DMS114 treated with DMSO at 0.1 percent for 48 hours (cell line): ENCODE data around the gene DGCR6L.
"Not testable (repeated sequence)": the region's sequence is repeated elsewhere in the genome, so short reads cannot be mapped to it uniquely, and the experiment has no call there.

Experiments used
- DNase-seq: peaks from one replicate; lab custom pipeline; 2025; ENCODE audit not compliant: unreplicated experiment; lab: John Stamatoyannopoulos, UW

DGCR6L gene

DNA sequence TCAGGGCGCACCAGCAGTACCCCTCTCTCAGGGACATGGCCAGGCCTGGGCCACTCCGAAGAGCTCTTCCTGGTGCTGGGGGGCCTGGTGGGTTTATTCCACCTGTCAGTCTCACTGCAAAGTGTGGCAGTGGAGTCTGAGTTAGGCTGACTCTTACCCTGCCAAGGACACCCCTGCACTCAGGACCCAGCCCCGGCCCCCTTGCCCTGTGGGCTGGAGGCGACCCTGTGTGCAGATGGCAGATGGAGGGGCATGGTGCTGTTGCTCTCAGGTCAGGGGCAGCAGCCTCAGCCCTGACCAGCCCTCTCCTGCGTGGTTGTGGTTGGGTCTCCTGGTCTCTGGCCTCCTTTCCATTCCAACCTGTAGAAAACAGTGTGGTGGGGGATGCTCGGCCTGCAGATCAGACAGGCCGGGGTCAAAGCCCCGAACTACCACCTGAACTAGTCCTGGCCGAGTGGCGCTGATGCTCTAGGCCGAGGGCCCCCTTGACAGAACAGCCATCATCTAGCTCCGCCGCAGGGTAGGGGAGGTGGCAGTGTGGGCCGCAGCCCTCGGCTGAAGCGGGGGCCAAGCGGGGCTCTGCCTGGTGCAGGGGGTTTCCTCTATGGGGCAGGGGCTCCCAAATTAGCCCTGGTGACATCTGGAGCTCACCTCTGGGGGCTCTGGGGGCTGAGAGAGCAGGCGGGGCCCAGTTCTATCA lies 41.8 kb downstream of the DGCR6L start:
- not testable (repeated sequence) for DNase-seq

DNA sequence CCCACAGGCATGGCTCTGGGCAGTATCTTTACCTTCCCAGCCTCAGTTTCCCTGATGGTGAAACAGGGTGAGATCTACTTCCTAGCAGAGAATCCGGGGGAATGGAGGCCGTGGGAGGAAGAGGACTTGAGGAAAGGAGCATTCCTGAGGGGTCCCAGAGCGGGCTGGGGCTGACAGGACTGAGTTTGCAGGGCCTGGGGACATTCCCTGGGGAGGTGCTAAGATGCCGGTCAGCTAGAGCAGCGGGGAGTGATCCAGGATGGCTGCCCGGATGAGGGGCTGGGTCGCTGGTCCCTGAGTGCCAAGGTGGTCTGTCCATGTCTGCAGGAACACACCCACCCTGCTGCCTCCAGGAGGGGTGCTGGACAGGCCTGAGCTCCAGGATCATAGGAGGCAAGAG lies 43.4 kb downstream of the DGCR6L start:
- DNase-seq: no peak

GRCh38 chr22:20275836-20276235 lies 44.0 kb downstream of the DGCR6L start:
- DNase-seq: no peak

- not testable (repeated sequence) for DNase-seq
These were observed 44.5 kb downstream of the DGCR6L start for GRCh38 chr22:20275325-20275724.

- DNase-seq: not testable (repeated sequence)
These were observed 45.5 kb downstream of the DGCR6L start for GRCh38 chr22:20274374-20274773.

DNA sequence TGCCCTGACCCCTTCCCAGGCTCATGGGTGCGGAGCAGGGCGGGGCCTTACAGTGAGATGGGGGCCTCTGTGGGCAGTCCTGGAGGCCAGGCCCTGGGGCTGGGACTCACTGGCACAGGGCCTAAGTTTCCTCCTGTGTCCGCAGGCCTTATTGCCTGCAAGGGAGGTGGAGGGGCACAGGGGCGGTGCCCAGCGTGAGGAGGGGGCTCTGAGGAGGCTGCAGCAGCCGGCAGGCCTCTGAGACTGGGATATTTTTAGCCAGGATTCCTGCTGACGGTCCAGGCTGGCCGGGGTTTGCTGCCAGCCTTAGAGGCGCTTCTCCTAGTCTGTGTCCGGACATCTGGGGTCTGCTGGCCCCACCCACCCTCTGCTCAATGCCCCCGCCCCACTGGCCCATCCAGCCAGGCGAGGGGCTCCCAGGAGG lies 46.1 kb downstream of the DGCR6L start:
- no peak for DNase-seq

- DNase-seq: no peak
These were observed 47.2 kb downstream of the DGCR6L start for GRCh38 chr22:20272700-20273099.

DNA sequence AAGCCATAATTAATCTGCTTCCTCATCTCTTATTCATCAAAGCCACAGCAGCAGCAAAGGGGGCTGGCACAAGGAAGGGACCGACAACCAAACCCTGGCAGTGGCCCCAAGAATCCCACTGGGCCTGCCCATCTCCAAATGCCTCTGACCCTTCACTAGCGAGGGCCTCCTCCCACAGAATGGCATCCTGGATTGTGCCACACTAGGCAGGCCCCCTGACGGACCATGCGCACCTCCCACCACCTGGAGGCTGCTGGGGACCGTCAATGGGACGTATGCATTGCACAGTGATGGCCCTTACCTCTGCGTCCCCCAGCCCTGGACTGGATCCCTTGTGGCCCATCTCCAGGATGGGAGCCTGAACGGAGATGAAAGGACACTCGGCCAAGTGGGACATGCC lies 47.7 kb downstream of the DGCR6L start:
- no peak for DNase-seq

DNA sequence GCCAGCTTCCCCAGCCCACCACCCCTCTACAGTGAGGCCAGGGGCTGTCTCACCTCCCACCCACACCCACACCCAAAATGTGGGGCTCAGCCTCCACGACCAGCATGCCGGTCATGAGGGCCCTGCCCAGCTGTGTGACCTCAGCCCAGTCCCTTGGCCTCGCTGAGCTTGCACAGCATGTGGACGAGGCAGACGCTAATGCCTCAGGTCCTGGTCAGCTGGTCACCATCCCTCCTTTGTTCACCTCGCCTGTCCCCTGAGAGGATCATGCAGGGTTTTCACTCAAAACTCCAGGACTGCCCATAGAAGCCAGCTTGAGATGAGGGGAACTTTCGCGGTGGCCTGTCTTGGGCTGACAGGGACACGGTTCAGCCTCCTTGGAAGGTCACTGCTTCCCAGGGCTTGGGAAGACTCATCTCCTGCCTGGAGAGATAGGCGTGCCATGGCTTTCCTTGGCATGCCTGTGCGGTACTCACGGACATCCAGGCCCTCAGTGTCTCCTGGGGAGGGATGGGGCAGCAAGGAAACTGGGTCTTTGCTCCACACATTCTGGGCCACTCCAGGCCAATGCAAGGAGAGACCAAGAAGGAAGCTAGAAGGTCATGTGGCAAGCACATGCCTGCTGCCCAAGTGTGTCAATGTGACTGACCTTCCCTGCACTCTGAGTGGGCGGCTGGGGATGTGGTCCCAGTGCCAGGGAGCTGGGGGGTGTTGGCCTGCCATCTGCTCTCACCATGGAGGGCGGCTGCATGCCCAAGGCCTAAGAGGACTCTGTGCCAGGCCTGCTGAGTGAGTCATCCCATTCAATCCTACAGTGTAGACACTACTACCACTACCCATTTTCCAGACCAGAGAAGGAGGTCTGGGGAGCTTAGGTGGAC lies 48.5 kb downstream of the DGCR6L start:
- DNase-seq: no peak

DNA sequence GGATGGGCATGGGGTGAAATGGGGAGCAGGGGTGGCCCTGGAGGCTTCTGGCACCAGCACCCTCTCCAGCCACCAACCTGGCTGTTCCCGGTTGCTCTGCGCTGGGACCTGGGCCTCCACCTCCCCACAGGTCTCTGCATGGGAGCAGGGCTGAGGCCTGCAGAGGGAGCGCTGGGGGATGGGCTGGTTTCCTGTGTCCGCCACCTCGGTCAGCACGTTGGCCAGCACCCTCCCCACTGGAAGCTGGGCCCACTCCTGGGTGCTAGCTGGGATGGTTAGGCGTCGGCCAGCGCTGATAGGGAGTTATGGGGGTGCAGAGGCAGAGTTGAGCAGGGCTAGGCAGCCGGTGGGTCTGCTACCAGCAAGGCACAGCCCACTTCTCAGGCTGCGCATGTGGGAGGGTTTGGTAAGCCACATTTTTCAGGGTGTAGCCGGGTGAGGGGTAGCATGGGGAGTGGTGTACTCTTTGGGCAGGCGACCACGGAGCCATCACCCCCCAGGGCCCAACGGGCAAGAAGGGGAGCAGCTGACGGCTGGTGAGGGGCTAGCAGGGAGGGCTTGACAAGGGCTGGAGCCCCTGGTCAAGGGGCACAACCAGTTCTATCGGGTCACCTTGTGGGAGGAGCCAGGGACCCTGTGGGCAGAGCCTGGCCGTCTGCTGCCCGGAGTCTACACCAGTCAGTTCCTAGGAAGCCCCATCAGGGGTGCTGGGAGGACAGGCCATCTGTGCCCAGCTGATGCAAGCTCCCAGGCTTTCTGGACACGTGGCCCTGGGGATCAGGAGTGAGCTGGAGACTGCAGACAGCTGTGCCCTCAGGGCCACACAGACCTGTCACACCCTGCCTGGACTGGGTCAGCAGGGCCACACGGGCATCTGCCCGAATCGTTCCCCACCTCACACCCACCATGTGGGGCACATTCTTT lies 49.4 kb downstream of the DGCR6L start:
- DNase-seq: not testable (repeated sequence)

GRCh38 chr22:20269673-20270072 lies 50.2 kb downstream of the DGCR6L start:
- DNase-seq: not testable (repeated sequence)

DNA sequence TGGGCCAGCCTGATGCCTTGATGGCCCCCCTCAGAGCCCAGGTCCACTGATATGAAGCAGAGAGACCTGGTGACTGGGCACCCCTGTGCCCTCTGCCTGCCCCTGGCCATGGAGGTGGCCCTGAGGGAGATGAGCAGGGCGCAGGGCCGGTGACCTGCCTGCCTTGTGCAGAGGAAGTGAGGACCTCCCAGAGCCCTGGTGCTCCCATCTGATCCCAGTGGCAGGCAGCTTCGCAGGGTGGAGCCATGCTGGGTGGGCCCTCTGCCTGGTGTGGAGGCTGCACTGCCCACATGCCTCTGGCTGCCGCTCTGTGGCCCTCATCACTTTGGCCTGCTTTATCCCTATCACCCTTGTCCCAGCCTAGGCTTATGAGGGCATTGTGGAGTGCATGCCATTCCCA lies 50.7 kb downstream of the DGCR6L start:
- not testable (repeated sequence) for DNase-seq

DNA sequence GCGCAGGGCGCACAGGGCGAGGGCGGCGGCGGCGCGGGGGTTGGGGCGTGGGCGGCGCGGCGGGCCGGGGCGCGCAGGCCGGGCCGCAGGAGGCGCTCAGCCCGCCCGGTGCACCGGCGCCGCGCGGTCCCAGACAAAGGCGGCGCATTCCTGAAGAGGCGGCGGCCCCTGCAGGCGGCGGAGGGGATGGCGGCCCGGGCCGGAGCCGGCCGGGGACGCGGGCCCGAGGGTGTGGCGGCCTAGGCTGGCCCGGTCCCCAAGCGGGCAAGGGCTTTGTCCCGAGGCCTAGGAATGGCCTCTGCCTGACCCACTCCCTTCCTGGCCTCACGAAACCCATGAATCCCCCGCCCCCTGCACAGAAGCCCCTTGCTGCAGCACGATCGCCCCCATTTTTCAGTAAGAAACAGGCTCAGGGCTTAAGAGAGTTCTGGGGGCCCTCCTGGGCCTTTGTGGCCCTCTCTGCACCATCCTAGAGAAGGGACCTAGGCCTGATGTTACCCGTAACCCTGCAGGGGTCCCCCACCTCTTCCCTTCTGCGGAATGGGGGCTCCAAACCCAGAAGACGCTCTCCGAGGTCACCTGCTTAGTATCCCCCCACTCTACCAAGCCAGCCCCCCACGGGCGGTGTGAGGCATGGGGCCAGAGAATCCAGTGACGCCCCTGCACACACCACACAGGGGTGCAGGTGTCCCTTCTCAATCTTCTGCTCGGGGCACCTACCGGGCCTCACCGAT lies 51.4 kb downstream of the DGCR6L start, which contains the start of gene RTN4R:
TSS of gene RTN4R (minus strand) at position 40 of the 734 bp plus-strand sequence. CDS start 226 bp downstream, outside the sequence.
- DNase-seq: no peak

DNA sequence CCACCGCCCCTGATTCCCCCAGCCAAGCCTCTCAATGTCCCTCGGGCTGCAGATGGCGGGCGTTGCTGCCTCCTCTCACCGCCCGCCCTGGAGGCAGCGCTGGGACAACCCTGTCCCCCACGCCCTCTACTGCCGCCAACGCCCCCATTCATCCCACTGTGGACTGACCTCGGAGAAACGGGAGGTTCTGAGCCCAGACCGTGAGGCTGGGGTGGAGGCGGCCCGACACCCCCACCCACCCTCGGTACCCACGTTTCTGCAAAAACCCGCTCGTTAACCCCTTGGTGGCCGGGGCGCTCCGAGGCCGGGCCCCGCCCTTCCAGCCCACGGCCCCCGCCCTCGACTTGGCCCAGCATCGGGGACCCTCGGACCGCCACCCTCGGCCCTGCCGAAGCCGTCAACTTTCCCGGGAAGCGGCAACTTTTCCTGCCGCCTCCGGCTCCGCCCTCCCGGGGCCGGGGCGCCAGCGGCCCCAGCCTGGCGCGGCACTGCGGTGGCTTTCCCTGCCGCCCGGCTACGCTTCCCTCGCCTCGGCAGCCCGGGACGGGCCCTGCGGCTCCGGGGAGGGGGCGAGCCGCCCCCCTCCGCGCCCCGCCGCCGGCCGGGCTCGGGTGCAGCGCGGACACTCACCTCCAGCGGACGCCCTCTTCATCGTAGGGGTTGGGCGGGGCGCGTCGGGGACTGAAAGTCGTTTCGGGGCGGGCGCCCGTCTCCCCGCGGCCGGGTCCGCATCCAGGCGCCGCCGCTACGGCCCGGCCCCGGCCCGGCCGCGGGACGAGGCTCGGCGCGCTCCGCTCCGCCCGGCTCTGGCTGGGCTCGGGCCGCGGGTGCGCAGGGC lies 52.2 kb downstream of the DGCR6L start:
- DNase-seq: no peak

DNA sequence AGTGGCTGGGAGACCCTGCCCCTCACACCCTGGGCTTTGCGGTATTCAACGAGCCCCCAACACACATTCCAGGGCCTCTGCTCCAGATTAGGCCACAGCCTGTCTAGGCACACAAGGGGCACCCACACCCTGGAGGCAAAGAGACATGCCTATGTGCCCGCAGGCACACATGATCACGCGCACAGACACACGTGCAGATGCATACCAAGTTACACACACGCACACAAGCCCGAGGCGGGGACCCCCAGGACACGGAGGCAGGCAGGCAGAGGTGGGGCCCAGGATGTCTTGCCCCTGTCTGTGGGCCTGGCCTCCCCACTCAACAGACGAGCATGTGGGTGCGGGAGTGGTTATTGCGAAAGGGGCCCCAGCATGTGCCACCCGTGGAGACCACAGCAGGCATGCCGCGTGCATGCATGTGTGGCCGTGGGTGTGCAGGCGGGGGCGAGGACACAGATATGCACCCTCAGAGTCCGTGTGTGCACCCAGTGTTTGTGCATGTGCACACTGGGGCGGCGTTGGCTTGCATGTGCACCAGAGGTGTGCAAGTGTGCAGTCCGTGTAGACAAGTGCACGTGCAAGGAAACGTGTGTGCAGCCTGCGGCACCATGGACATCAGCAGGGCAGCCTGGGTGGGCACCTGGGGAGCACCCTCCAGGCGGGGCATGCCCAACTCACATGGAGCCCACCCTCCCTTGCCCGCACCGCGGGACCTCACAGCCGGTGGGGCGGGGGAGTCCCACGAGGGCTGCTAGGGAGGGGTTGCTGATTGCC lies 53.0 kb downstream of the DGCR6L start:
- DNase-seq: not testable (repeated sequence)

DNA sequence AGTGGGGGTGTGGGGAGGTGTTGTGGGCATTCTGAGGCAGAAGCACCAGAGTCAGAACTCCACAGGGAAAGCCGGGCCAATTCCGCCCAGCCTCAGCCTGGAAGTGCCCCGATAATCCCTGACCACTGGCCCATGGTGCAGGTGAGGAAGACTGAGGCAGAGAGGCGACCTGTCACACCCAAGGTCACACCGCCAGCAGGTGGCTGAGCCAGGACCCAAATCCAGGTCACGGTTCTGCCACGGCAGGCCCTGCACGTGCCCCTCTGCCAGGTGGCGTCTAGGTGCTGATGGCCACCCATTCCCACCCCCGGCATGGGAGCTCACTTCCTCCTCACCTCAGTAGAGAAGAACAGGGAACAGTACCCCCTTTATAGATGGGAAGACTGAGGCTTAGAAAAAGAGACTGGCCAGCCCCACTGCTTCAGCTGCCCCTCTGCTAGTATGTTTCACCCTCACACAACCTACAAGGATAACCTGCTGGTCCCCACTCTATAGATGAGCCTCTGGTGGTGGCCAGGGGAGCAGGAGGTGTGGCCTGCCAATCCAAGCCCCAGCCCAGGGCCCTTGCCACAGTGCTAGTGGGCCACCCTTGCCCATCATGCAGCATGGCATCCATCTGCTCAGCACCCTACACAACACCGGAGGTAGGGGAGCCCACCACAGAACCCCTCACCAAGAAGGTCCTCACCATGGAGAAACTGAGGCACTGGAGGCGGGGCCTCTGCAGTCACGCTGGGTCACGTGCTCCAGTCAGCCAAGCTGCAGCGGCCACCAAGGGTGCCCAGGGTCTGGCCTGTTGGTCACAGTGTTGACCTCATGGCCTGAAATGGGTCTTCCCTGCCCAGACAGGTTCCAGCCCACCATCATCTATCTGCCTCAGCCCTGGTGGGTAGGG lies 53.8 kb downstream of the DGCR6L start:
- DNase-seq: not testable (repeated sequence)

DNA sequence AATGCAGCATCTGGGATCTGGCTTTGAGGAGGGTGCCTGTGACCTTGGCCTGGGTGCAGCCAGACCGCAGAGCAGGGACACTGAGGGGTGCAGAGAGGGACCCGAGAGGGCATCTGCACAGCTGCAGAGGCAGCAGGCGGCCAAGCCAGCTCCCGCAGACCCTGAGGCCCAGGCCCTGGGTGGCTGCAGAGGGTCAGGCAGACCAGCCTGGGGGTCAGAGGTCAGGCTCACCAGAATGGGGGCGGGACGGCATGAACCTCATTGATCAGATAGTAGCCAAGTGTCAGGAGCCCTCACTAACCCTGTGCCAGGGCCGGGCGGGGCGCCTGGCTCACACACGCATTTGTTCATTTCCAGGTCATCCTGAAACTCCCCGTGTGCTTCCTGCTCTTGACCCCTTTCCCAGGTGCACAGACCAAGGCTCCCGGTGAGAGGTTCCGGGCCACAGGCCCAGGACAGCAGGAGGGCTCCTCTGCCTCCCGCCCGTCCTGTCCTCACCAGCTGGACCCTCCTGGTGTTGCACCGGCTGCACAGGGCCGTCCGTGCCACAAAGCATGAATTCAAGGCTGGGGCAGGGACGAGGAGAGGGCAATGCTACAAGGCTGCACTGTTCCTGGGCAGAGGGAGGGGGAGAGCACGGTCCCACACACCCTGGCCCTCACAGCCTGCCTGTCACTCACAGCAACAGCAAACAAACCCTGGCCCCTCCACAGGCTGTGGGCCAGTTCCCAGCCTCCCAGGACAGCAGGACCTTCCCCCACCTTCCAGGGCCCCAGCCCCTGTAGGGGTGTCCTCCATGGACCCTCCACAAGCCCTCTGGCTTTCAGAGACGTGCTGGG lies 55.0 kb downstream of the DGCR6L start:
- DNase-seq: no peak
